ENCODE data around the gene DMRT3. TPM values are rescaled to one million over a fixed set of nuclear protein-coding genes. Genes with fewer than 3 reads are reported as not detected.

The DMRT3 gene
- total RNA-seq, 1 donor from 2014 or later: 0.25 TPM

DNA sequence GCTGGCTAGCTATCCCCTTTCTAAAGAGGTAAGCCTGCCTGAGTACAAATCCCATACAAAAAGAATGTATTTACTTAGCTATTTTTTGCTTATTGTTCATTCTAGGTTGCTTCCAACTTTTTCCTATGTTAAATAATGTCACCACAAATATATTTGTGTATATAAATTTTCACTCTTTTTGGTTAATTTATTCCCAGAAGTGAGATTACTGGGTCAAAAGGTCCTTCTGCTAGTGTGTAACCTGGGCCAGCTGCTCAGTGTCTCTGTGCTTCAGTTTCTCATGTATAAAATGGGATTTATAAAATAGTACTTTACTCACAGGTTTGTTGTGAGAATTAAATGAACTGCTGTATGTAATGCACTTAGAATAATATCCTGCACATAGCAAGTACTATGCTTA lies 49.8 kb downstream of the DMRT3 start:
- Histone ChIP-seq H3K27me3 (ENCODE audit: control insufficient read depth, insufficient read depth, low read length) (peaks cover 2% of the 10 kb centered on the region), H3K4me3 (ENCODE audit: low read depth, low read length) (no peak overlapping the region), H3K36me3 (ENCODE audit: control insufficient read depth, insufficient read depth, low read length) (no peaks in the 10 kb centered on the region)
- TF ChIP-seq CTCF (IDR thresholded peaks at IDR 0.05; ENCODE audit: insufficient read depth, low read length, poor library complexity, severe bottlenecking): no peak
- DNase-seq (ENCODE audit: low read depth): no peak

- TF ChIP-seq CTCF (IDR thresholded peaks at IDR 0.05; ENCODE audit: insufficient read depth, low read length, poor library complexity, severe bottlenecking): no peak
- DNase-seq (ENCODE audit: low read depth): no peak
- no peak overlapping the region for H3K4me3 ChIP-seq (ENCODE audit: low read depth, low read length)
- peaks cover 8% of the 10 kb centered on the region for H3K27me3 ChIP-seq (ENCODE audit: control insufficient read depth, insufficient read depth, low read length)
- no peaks in the 10 kb centered on the region for H3K36me3 ChIP-seq (ENCODE audit: control insufficient read depth, insufficient read depth, low read length)
Observed at GRCh38 chr9:1028501-1029190, 52.2 kb downstream of the DMRT3 start.

DNA sequence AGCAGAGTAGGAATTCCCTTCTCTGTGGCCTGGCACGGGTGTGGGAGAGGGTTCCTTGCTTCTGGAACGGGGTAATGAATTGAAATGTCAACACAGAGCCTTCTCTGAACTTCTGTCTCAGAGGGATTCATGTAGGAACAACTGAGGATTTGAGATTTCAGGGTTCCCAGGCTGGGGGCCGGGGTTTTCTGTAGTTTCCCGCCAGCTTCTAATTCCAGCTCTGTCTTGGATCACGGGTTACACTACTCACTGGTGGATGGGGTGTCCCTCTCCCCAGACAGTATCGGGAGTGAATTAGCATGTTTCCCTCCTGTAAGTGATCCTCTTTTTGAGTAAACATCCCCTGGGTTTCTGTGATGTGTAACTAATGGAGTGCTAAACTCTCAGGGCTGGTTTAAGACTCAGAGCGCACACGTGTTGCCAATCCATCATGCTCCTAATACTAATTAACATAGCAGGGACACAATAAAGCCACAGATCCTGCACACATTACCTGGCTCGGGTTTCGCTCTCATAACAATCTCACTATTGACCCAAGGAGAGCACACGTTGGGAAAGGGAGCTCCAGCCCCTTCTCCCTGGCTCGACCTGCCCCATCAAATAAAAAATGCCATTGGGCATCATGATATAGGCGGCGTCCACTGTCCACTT lies 55.6 kb downstream of the DMRT3 start:
- Histone ChIP-seq H3K27me3 (ENCODE audit: control insufficient read depth, insufficient read depth, low read length) (peaks cover 11% of the 10 kb centered on the region), H3K4me3 (ENCODE audit: low read depth, low read length) (no peak overlapping the region), H3K36me3 (ENCODE audit: control insufficient read depth, insufficient read depth, low read length) (no peaks in the 10 kb centered on the region)
- DNase-seq (ENCODE audit: low read depth): no peak
- TF ChIP-seq CTCF (IDR thresholded peaks at IDR 0.05; ENCODE audit: insufficient read depth, low read length, poor library complexity, severe bottlenecking): no peak

GRCh38 chr9:1034271-1034670 lies 57.8 kb downstream of the DMRT3 start:
- peaks cover 11% of the 10 kb centered on the region for H3K27me3 ChIP-seq (ENCODE audit: control insufficient read depth, insufficient read depth, low read length)
- TF ChIP-seq CTCF (IDR thresholded peaks at IDR 0.05; ENCODE audit: insufficient read depth, low read length, poor library complexity, severe bottlenecking): no peak
- no peaks in the 10 kb centered on the region for H3K36me3 ChIP-seq (ENCODE audit: control insufficient read depth, insufficient read depth, low read length)
- DNase-seq (ENCODE audit: low read depth): no peak
- H3K4me3 ChIP-seq (ENCODE audit: low read depth, low read length): no peak overlapping the region

- no peak for TF ChIP-seq CTCF (IDR thresholded peaks at IDR 0.05; ENCODE audit: insufficient read depth, low read length, poor library complexity, severe bottlenecking)
- Histone ChIP-seq H3K27me3 (ENCODE audit: control insufficient read depth, insufficient read depth, low read length) (peaks cover 45% of the 10 kb centered on the region), H3K4me3 (ENCODE audit: low read depth, low read length) (no peak overlapping the region), H3K36me3 (ENCODE audit: control insufficient read depth, insufficient read depth, low read length) (no peaks in the 10 kb centered on the region)
- no peak for DNase-seq (ENCODE audit: low read depth)
Observed at GRCh38 chr9:1039589-1039988, 63.1 kb downstream of the DMRT3 start.

Other genes with a start within 250 kb of the DMRT3 start
- gene DMRT1, start 135.0 kb upstream of the DMRT3 start, total RNA-seq: 0.08 TPM in 1 of 2 replicates, not detected in the other
- 0.17 TPM in 1 of 2 replicates, not detected in the other for gene DMRT2, start 73.7 kb downstream of the DMRT3 start, total RNA-seq

Data from kidney epithelial cell (primary cell).